DOHH2 (cell line): Measurements from ENCODE around the gene COL2A1.

Experiments used
- EZH2phosphoT487 ChIP-seq: fragments of 200-600 bp; sonication (generic); IDR thresholded peaks from 2 replicates; pipeline ENCODE4 v1.6.1; 2017; ENCODE audit warnings: borderline replicate concordance, mild to moderate bottlenecking, antibody characterized with exemption, low read length, moderate library complexity, mixed read lengths
- TF ChIP-seq, protein P1 (sequence below): fragments of 200-600 bp; sonication (generic); IDR thresholded peaks from one replicate; pipeline ENCODE4 v1.5.1; 2014; ENCODE audit warnings: antibody characterized with exemption, mild to moderate bottlenecking, low read depth, low read length; ENCODE audit not compliant: poor library complexity, severe bottlenecking

DNA sequence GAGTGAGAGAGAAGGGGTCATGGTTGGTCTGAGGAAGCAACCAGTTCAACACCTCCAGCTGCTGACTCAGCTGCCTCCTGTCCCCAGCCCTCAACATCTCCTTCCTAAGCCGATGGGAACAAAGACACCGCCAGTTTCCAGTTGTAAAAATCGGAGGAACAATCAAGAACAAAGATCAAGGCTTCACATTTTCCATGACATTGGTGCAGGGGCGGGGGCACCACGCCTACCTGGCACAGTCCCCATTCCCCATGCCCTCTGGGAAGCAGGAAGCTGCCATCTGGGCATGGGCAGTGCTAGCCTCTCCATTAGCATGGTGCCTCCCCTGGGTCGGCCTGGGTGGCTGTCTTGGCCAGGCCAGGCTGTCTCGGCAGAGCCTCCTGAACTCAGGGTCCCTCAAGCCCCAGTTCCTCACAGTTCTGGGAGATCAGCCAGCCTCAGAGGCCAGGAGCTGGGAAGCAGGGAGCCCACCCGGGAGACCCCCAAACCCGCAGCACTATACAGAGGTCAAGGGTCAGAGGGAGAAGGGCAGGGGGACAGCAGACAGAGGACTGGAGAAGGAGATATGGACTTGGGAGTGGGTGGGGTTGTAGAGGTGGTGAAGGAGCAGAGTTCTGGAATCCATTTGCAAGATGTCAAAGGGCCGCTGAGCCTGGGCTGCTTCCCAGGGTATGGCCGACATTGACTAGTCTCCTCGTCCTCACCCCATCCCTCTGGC is 60.5 kb downstream of the COL2A1 start:
- TF ChIP-seq, protein P1, sequence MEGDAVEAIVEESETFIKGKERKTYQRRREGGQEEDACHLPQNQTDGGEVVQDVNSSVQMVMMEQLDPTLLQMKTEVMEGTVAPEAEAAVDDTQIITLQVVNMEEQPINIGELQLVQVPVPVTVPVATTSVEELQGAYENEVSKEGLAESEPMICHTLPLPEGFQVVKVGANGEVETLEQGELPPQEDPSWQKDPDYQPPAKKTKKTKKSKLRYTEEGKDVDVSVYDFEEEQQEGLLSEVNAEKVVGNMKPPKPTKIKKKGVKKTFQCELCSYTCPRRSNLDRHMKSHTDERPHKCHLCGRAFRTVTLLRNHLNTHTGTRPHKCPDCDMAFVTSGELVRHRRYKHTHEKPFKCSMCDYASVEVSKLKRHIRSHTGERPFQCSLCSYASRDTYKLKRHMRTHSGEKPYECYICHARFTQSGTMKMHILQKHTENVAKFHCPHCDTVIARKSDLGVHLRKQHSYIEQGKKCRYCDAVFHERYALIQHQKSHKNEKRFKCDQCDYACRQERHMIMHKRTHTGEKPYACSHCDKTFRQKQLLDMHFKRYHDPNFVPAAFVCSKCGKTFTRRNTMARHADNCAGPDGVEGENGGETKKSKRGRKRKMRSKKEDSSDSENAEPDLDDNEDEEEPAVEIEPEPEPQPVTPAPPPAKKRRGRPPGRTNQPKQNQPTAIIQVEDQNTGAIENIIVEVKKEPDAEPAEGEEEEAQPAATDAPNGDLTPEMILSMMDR, result no peak
- TF ChIP-seq EZH2phosphoT487, result no peak
